GM21619 (cell line): ENCODE measurements around the gene CHTOP.
"Not testable (repeated sequence)": the region's sequence is repeated elsewhere in the genome, so short reads cannot be mapped to it uniquely, and the experiment has no call there.

Experiments used
- ATAC-seq: cut with Tn5 transposase; IDR thresholded peaks from one replicate; pipeline ENCODE4 v1.9.1; 2021; ENCODE audit not compliant: unreplicated experiment

CHTOP gene

GRCh38 chr1:153631047-153632022 is 2.5 kb upstream of the CHTOP start:
- no peak for ATAC-seq

GRCh38 chr1:153633161-153633753 is 609 bp upstream of the CHTOP start:
- peak; percentile 1 for ATAC-seq

GRCh38 chr1:153635872-153636271 is 2.0 kb downstream of the CHTOP start:
- ATAC-seq: no peak

- ATAC-seq: no peak
Observed at GRCh38 chr1:153636312-153636711, 2.4 kb downstream of the CHTOP start.

- no peak for ATAC-seq
Observed at GRCh38 chr1:153638261-153638660, 4.4 kb downstream of the CHTOP start.

- no peak for ATAC-seq
Observed at GRCh38 chr1:153639280-153639679, 5.4 kb downstream of the CHTOP start.

- ATAC-seq: not testable (repeated sequence)
Observed at GRCh38 chr1:153640213-153640612, 6.3 kb downstream of the CHTOP start.

GRCh38 chr1:153640861-153641260 is 7.0 kb downstream of the CHTOP start:
- ATAC-seq: no peak

GRCh38 chr1:153642161-153642560 is 8.3 kb downstream of the CHTOP start:
- ATAC-seq: no peak

GRCh38 chr1:153643100-153643499 is 9.2 kb downstream of the CHTOP start:
- ATAC-seq: no peak

GRCh38 chr1:153643816-153644215 is 9.9 kb downstream of the CHTOP start:
- no peak for ATAC-seq

- no peak for ATAC-seq
Observed at GRCh38 chr1:153646672-153647345, 12.9 kb downstream of the CHTOP start.

GRCh38 chr1:153647346-153647714 is 13.5 kb downstream of the CHTOP start:
- no peak for ATAC-seq

GRCh38 chr1:153648000-153648643 is 14.3 kb downstream of the CHTOP start:
- no peak for ATAC-seq

- no peak for ATAC-seq
Observed at GRCh38 chr1:153649137-153649862, 15.4 kb downstream of the CHTOP start.

GRCh38 chr1:153649863-153650235 is 16.0 kb downstream of the CHTOP start:
- ATAC-seq: no peak

GRCh38 chr1:153651771-153652170 is 17.9 kb downstream of the CHTOP start:
- ATAC-seq: no peak

- ATAC-seq: no peak
Observed at GRCh38 chr1:153652805-153653500, 19.1 kb downstream of the CHTOP start.

- ATAC-seq: no peak
Observed at GRCh38 chr1:153655333-153655732, 21.5 kb downstream of the CHTOP start.
